GM21717 (cell line): ENCODE results near the gene BRAT1.

Experiments used
- ATAC-seq: cut with Tn5 transposase; IDR thresholded peaks from one replicate; pipeline ENCODE4 v1.9.1; 2021; ENCODE audit warnings: mild to moderate bottlenecking, moderate library complexity; ENCODE audit not compliant: unreplicated experiment

Gene BRAT1

DNA sequence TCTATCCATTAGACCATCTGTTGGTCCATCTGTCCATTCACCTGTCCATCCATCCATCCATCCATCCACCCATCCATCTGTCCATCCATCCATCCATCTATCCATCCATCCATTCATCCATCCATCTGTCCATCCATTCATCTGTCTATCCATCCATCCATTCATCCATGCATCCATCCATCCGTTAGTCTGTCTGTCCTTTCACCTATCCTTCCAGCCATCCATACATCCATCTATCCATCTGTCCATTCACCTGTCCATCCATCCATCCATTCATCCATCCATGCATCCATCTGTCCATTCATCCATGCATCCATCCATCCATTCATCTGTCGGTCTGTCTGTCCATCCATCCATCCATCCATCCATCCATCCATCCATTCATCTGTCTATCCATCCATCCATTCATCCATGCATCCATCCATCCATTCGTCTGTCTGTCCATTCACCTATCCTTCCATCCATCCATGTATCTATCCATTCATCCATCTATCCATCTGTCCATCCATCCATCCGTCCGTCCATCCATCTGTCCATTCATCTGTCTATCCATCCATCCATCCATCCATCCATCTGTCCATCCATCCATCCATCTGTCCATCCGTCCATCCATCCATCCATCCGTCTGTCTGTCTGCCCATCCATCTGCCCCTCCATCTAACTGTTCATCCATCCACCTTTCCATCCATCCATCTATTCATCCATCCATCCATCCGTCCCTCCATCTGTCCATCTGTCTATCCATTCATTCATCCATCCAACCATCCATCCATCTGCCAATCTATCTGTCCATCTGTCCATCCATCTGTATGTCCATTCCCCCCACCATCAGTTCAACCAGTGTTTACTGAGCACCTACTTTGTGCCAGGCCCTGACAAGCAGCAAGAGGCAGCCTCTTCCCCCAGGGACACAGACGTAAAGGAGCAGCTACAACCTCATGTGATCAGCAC, 40.6 kb downstream of the BRAT1 start:
- ATAC-seq: no peak

DNA sequence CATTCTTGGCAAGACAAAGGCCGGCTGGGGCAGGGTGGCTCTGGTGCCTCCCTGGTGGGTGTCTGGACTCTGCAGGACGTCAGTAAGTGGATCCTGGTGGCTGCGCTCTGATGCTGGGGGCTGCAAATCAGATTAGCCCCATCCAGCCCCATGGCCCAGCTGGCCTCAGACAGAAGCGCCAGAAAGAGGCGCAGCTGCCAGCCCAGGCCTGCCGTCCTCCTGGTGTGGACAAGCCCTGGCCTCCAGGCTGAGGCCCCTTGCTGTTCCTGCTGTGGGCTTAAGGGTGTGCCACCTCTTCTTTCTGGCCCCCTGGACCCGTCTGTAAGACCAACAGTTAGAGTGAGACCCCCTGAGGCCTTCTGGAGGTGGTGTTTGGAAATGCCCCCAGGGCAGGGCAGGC, 41.6 kb downstream of the BRAT1 start:
- no peak for ATAC-seq

DNA sequence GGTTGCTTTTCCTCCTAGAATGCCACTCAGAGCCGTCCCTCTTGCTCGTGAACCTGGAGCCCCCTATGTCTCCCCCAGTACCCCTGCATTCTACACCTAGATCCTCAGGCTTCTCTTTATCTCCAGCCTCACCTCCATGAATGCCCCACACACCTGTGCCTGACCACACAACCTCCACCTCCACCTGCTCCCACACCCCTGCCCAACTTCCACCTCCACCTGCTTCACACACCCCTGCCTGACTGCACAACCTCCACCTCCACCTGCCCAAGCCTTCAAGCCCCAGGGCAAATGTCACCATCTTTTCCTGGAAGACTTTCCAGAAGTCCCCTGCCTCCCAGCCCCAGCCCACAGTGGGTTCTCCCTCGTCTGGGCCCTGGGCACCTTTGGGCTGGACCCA, 42.6 kb downstream of the BRAT1 start:
- ATAC-seq: no peak

DNA sequence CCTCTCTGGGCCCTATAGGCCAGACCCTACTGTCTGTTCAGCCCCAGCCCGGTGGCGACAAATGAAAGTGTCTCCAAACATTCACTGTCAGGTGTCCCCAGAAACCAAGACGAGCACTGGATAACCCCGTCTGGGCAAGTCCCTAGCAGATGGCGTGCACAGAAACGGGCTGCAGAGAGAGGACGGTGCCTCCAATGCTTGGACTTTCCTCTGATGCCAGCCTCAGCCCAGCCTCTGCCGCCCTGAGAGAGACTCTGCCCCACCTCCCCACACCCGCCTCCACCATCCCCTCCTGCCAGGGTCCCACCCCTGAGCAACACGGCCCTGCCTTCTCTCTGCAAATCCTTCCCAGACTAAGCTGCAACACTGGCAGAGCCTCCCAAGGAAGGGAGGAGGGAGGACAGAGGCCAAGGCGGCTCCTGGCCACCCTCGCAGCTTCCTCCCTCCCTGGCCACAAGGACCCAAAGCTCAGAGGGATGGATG, 43.1 kb downstream of the BRAT1 start:
- ATAC-seq: no peak

DNA sequence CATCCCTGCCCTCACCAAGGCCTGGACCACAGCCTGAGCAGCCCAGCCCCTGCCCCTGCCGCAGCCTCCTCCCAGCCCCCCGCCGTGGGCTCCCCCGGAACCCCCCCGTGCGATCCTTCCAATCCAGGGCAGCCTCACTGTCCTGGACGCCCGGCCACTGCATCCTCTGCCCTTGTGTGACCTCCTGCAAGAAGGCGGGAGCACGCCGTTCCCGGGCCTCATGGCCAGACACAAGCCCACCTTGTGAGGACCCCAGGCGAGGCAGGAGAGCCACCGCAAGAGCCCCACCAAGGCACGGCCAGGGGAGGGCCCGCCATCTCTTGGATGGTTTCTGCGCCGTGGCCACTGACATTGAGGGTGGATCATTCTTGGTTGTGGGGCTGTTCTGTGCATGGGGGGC, 43.6 kb downstream of the BRAT1 start:
- ATAC-seq: no peak

DNA sequence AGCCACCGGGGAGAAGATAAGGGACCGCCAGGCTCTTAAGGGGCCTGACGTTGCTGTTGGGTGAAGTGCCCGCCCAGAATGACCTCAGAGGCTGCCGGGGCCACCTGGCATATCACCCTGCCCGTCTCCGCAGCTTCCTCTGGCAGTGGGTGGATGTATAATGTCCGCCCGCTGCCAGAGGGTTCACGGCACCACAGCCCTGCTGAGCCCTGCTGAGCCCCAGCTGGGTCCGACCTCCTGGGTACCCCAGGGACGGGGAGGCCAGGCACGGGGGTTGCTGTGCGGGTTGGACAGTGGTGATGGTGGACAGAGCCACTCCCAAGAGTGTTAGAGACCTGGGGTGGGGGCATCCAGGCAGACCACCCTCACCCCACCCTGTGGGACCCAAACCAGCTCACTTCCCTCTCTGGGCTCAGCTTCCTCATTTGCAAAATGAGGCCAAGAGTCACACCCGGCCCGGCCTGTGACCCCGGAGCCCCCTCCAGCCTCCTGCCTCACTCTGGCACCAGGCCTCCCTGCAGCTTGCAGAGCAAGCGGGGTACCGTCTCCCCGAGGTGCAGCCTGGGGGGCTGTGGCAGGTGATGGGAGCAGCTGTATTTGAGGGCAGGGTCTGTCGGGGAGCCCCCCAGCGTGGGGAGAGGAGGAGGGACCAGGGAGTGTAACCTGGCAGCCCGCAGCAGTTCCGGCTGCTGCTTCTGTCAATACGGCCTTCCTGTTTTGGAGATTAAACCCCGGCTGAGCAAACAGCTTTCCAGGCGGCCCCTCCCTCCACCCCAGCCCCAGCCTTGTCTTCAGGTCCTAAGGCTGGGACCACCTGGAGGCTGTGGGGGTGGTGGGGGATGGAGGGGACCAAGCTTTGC, 44.2 kb downstream of the BRAT1 start:
- ATAC-seq: no peak

DNA sequence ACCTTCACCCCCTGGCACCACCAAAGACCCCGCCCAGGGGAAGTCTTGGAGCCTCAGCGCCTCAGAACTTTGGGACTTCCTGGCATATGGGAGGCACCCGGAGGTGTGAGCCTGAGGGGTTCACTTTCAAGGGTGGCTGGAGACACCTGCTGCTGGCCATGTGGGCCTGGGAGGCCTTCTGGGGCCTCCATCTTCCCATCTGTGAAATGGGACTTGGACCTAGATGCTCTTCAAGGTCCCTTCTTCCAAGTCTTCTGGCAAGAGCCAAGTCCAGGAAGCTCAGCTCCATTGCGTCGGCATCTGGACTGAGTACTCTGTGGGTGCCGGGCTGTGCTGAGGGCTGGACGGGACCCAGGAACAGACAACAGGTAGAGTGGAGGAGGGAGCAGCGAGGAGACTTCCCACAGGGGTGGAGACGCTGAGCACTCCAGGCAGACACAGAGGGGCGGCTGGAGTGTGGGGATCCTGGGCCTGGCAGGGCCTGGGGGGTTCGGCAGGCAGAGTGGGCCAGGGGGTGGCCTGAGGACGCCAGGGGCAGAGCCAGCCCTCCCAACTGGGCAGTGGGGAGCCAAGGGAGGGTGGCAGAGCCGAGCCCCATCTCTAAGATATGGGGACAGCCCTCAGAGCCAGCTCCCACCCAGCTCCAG, 45.1 kb downstream of the BRAT1 start:
- ATAC-seq: no peak

DNA sequence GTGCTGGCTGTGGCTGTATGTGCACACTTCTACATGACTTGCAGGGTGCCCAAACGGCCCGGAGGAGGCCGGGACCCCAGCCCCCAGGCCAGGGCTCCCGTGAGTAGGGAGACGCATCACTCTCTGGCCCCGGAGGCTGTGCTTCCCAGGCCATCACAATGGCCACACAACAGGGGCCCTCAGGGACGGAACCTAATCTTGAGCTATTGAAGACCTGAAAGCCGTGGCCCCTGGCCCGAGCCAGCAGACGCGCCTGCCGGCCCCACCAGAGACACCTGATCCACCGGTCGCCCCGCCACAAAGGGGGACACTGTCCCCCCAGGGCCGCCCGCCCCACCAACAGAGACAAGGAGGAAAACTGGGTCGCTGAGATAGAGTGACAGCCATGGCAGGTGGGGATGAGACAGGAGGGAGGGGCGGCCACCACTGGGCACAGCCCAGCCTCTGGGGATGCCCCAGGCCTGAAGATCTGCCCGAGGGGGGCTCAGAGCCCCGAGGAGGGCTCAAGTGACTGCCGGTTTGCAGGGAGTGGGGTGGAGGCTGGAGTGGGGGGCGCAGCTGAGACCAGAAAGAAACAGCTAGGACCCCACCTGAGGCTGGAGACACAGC, 45.9 kb downstream of the BRAT1 start:
- no peak for ATAC-seq

DNA sequence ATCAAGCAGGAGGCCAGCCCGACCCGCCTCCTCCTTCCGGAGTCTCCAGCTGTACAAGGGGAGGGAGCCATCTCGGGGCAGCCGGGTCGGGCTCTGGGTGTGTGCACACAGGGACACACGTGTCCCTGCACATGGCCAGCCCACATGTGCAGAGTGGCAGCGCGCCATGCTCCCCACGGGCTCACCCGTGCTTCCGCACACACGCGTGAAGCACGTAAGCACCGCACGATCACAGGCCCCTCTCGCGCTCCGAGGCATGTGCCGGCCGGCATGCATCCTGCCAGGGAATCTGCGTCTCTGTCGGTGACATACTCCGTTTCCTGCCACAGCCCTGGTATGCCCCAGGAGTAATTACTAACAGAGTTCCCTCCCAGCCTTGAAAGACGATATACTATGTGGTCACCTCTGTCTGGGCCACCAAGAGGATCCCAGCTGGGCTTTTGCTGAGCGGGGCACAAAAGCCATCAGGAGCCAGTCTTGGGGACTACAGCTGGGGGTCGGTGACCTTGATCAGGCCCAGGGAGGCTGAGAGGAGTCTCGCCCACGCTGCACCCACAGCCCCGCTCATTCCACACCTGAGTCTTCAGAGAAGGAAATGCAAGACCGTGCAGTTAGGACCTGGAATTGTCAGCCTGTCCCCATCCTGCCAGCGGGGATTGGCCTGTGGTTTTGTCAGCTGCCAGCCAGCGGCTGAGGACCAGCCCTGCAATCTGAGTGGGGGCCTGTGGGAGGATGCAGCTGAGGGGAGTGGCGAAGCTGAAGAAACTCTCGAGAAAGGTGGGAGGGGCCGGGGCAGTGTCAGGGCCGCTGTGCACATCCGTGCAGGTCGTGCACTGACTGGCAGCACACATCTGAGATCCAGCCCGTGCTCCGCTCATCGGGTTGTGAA, 46.8 kb downstream of the BRAT1 start:
- no peak for ATAC-seq

DNA sequence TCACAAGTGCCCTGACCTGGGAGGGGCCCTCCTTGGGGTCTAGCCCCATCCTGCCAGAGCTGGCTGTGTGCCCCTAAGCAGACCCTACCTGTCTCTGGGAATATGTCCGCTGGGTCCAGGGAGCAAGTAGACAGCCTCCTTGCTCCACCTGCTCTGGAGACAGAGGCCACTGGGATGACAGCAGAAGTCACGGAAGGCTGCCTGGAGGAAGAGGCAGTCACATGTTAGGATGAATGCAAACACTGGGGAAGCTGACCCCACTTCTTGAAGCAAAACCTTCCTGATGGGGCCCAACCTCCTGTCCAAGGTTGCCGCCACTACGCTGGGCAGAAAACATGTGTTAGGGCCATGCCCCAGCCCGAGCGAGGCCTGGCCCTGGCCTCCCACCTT, 47.4 kb downstream of the BRAT1 start:
- no peak for ATAC-seq

DNA sequence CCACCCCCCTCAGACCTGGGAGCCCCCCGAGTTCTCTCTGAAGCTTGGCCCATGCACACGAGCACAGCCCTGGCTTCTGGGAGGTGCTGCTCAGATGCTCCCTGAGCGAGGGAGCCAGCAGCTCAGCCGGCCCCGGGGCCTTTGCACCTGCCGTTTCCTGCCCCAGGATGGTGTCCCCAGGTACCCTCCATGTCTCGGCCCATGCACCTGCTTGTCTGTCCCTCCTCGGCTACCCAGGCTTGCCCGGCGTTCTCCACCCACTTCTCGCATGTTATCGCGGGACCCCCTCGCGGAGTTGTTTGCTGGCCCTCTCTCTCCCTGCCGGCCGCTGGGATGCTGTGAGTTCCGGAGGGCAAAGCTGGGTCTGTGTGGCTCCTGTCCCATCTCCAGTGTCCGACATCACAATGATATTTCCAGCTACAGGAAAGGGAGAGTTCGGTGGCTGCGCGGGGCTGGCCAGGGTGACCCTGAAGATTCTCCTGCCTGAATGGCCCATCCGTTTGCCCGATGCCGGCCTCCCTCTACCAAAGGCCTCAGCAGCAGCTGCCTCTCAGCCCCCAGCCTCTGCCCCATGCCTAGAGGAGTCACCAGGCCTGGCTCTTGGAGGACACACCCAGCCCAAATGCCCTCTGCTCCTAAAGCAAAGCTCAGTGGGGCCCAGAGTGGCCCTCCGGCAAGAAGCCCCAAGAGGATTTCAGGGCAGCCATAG, 48.0 kb downstream of the BRAT1 start:
- ATAC-seq: no peak

DNA sequence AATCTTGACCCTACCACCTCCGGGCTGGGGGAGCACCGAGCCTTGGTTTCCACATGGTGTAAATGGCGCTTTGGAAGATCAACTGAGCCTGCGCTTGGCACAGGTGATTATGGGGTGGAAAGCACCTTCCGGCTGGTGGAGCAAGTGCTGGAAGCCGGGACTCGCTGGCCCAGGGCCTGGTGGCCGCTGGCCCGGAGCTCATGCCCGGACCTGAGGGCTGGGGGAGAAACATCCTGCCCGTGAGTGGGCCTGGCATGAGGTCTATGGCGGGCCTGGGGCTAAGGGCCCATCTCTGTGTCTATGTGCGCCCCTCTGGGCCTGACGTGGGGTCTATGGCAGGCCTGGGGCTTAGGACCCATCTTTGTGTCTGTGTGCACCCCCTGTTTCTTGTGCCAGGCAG, 49.9 kb downstream of the BRAT1 start:
- no peak for ATAC-seq

DNA sequence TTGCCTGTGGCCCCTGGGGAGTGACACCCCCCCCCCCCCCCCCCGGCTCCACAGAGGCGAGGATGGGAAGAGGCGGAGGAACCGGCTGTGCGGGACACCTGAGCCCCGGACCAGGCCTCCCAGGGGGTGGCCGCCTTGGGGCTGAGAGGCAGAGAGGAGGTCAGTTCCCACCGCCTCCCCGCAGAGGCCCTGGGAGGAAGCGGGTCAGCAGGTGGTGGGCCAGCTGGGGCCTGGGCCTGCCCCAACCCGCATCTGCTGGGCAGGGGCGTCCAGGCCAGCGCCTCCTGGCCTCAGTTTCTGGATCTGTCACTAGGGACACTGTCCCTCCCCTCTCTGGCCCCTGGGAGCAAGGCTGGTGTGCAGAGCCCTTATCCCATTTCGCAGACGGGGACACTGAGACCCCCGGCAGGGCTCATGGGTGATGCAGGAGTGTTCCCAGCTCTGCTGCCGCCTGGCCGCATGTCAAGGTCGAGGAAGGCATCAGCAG, 50.4 kb downstream of the BRAT1 start:
- no peak for ATAC-seq

DNA sequence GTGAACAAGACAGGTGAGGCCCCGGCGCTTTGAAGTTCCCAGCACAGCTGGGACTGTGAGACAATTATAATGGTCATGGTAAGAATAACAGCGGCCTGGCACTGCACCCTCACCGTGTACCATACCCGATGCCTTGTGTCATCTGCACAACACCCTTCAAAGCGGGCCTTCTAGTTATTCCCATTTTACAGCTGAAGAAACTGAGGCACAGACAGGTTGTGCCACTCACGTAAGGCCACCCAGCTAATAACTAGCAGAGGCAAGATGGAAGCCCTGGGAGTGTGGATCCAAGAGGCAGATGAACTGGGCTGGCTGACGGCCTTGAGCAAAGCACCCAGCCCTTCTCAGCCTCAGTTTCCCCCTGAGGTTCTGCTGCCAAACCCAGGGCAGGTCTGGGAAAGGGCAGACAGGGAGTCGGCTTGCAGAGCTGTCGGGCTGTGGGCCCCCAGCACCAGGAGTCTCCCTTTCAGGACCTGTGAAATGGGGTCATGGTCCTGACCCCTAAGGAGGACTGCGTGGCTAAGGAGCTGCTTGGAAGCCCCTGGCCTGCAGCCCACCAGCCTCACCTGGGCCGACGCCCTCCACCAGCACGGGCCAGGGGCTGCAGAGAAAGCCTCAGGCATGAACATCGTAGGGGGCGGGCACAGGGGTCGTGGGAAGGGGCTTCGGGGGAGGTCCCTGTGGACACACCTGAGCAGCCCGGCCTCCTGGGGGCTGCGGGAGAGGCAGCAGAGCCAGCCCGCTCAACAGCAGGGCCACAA, 51.0 kb downstream of the BRAT1 start:
- no peak for ATAC-seq

DNA sequence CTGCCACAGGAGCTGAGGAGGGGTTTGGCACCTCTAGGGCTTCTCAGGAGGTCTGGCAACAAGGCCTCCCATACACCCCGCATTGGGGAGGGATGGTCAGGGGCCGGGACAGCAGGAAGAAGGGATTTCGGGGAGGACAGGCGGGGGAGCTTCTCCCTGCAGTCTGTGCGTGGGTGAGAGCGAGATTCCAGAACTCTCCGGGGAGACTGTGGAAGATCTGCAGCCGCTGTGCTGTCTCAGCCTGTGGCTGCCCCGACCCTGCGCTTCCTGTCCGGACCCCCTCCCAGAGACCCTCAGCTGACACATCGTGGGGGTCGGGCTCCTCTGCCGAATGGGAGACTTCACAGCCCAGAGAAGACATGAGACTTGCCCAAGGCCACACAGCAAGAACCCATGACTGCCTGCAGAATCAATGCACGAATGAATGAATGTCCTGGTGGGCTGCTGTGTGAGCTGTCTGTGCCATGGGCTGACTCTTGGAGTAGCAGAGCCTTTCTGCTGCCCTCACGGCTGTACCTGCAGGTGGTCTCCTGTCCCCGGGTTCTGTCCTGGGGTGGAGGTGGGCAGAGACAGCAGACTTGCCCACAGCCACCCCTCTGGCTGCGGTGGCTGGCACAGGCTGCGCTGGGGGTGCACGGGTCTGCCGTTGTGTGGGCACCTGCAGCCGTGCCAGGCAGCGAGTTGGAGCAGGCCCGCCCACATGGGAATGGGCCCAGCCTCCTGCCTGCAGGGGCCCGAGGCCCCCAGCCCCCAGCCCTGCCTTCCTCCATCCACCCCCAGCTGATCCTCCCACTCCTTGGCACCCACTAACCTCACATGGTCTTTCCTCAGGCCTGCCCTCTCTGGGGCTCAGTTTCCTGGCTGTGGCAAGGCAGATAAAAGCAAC, 52.0 kb downstream of the BRAT1 start:
- no peak for ATAC-seq

DNA sequence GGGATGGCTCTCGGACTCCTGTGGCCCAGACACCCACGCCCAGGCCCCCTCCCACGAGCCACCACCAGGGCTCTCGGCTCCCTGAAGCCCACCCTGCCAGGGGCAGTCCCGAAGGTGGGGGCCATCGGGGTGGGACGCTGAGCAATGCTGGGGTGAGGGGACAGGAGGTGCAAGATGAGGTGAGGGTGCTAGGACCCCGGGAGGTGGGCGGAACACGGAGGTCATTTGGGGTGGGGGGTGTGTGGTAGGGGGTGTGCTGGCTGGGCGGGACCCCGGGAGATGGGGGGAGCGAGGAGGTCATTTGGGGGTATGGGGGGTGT, 52.7 kb downstream of the BRAT1 start:
- ATAC-seq: no peak

DNA sequence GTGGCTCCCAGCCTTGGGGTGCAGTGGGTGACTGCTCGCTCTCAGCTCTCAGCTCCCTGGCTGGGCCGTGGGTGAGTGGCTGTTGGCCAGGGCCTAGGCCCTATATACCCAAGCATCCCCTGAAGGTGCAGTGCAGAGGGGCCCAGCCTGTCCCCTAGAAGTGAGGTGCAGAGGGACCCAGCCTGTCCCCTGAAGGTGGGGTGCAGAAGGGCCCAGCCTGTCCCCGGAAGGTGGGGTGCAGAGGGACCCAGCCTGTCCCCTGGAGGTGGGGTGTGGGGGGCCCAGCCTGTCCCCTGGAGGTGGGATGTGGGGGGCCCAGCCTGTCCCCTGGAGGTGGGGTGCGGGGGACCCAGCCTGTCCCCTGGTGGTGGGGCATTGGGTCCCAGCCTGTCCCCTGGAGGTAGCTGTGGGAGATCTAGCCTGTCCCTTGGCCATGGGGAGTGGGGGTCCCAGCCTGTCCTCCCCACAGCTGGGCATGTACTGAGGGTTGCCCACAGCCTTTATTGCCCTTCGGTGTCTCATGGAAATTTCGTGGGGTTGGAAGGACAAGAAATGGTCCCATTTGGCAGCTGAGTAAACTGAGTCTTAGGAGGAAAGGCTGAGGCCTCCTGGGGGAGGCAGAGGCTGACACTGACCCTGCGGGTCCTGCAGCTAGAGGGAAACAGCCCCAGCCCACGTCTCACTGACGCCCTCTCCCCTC, 53.2 kb downstream of the BRAT1 start:
- ATAC-seq: no peak
